ENCODE data around the gene SYNJ2BP. TPM values are rescaled to one million over a fixed set of nuclear protein-coding genes. Genes with fewer than 3 reads are reported as not detected.
A peak's percentile ranks its signal among the peaks of the same experiment; 100 is the strongest.
"Not testable (repeated sequence)": the region's sequence is repeated elsewhere in the genome, so short reads cannot be mapped to it uniquely, and the experiment has no call there.

The SYNJ2BP gene
- total RNA-seq, result 7.3 TPM

GRCh38 chr14:70416725-70417349 is at the start of gene SYNJ2BP:
Gene SYNJ2BP (minus strand): TSS chr14:70417090. CDS start chr14:70416963, 127 bp downstream.
- Histone ChIP-seq H3K4me3 (ENCODE audit: low read length) (peak within 1 kb of the TSS; percentile 78), H3K4me1 (ENCODE audit: insufficient read depth, low read length) (peaks cover 8% of the 10 kb centered on the region), H3K9me3 (ENCODE audit: low read depth, low read length) (no peaks in the 10 kb centered on the region), H3K27me3 (ENCODE audit: insufficient read depth, low read length) (no peaks in the 10 kb centered on the region)

GRCh38 chr14:70454731-70455130 is 37.8 kb upstream of the SYNJ2BP start:
- H3K27me3 ChIP-seq (ENCODE audit: insufficient read depth, low read length), result no peaks in the 10 kb centered on the region
- no peaks in the 10 kb centered on the region for H3K9me3 ChIP-seq (ENCODE audit: low read depth, low read length)
- no peak overlapping the region for H3K4me3 ChIP-seq (ENCODE audit: low read length)
- no peaks in the 10 kb centered on the region for H3K4me1 ChIP-seq (ENCODE audit: insufficient read depth, low read length)

GRCh38 chr14:70451874-70452273 is 35.0 kb upstream of the SYNJ2BP start, which contains the start of gene ADAM21:
Gene ADAM21 (plus strand): TSS chr14:70452174. CDS start chr14:70457500, 5,326 bp downstream.
- H3K9me3 ChIP-seq (ENCODE audit: low read depth, low read length), result no peaks in the 10 kb centered on the region
- no peak within 1 kb of the TSS for H3K4me3 ChIP-seq (ENCODE audit: low read length)
- H3K4me1 ChIP-seq (ENCODE audit: insufficient read depth, low read length), result no peaks in the 10 kb centered on the region
- no peaks in the 10 kb centered on the region for H3K27me3 ChIP-seq (ENCODE audit: insufficient read depth, low read length)

GRCh38 chr14:70448633-70449340 is 31.9 kb upstream of the SYNJ2BP start:
- H3K4me3 ChIP-seq (ENCODE audit: low read length), result no peak overlapping the region
- H3K27me3 ChIP-seq (ENCODE audit: insufficient read depth, low read length), result no peaks in the 10 kb centered on the region
- no peaks in the 10 kb centered on the region for H3K4me1 ChIP-seq (ENCODE audit: insufficient read depth, low read length)
- no peaks in the 10 kb centered on the region for H3K9me3 ChIP-seq (ENCODE audit: low read depth, low read length)

- H3K27me3 ChIP-seq (ENCODE audit: insufficient read depth, low read length), result no peaks in the 10 kb centered on the region
- H3K4me1 ChIP-seq (ENCODE audit: insufficient read depth, low read length), result no peaks in the 10 kb centered on the region
- H3K4me3 ChIP-seq (ENCODE audit: low read length), result no peak overlapping the region
- peaks cover 19% of the 10 kb centered on the region for H3K9me3 ChIP-seq (ENCODE audit: low read depth, low read length)
These were observed 25.9 kb upstream of the SYNJ2BP start for GRCh38 chr14:70442750-70443149.

GRCh38 chr14:70441641-70442040 is 24.8 kb upstream of the SYNJ2BP start:
- Histone ChIP-seq H3K4me1 (ENCODE audit: insufficient read depth, low read length) (no peaks in the 10 kb centered on the region), H3K4me3 (ENCODE audit: low read length) (no peak overlapping the region), H3K27me3 (ENCODE audit: insufficient read depth, low read length) (no peaks in the 10 kb centered on the region), H3K9me3 (ENCODE audit: low read depth, low read length) (peaks cover 19% of the 10 kb centered on the region)

- Histone ChIP-seq H3K4me1 (ENCODE audit: insufficient read depth, low read length) (no peaks in the 10 kb centered on the region), H3K4me3 (ENCODE audit: low read length) (no peak overlapping the region), H3K9me3 (ENCODE audit: low read depth, low read length) (peaks cover 2% of the 10 kb centered on the region), H3K27me3 (ENCODE audit: insufficient read depth, low read length) (no peaks in the 10 kb centered on the region)
These were observed 20.0 kb upstream of the SYNJ2BP start for GRCh38 chr14:70436867-70437266.

GRCh38 chr14:70426555-70426954 is 9.7 kb upstream of the SYNJ2BP start:
- not testable (repeated sequence) for H3K9me3 ChIP-seq (ENCODE audit: low read depth, low read length); H3K4me1 ChIP-seq (ENCODE audit: insufficient read depth, low read length); H3K27me3 ChIP-seq (ENCODE audit: insufficient read depth, low read length); H3K4me3 ChIP-seq (ENCODE audit: low read length)

- H3K4me1 ChIP-seq (ENCODE audit: insufficient read depth, low read length), result no peaks in the 10 kb centered on the region
- H3K27me3 ChIP-seq (ENCODE audit: insufficient read depth, low read length), result no peaks in the 10 kb centered on the region
- peaks cover 4% of the 10 kb centered on the region for H3K9me3 ChIP-seq (ENCODE audit: low read depth, low read length)
- no peak overlapping the region for H3K4me3 ChIP-seq (ENCODE audit: low read length)
These were observed 8.5 kb upstream of the SYNJ2BP start for GRCh38 chr14:70425354-70425753.

- H3K4me1 ChIP-seq (ENCODE audit: insufficient read depth, low read length), result no peaks in the 10 kb centered on the region
- no peak overlapping the region for H3K4me3 ChIP-seq (ENCODE audit: low read length)
- peaks cover 4% of the 10 kb centered on the region for H3K9me3 ChIP-seq (ENCODE audit: low read depth, low read length)
- no peaks in the 10 kb centered on the region for H3K27me3 ChIP-seq (ENCODE audit: insufficient read depth, low read length)
These were observed 5.6 kb upstream of the SYNJ2BP start for GRCh38 chr14:70422538-70422937.

- not testable (repeated sequence) for H3K4me1 ChIP-seq (ENCODE audit: insufficient read depth, low read length); H3K27me3 ChIP-seq (ENCODE audit: insufficient read depth, low read length); H3K9me3 ChIP-seq (ENCODE audit: low read depth, low read length); H3K4me3 ChIP-seq (ENCODE audit: low read length)
These were observed 2.5 kb upstream of the SYNJ2BP start for GRCh38 chr14:70419270-70419931.

- Histone ChIP-seq H3K9me3 (ENCODE audit: low read depth, low read length) (no peaks in the 10 kb centered on the region), H3K4me1 (ENCODE audit: insufficient read depth, low read length) (peaks cover 8% of the 10 kb centered on the region), H3K4me3 (ENCODE audit: low read length) (peak overlapping the region; percentile 78), H3K27me3 (ENCODE audit: insufficient read depth, low read length) (no peaks in the 10 kb centered on the region)
These were observed 559 bp downstream of the SYNJ2BP start for GRCh38 chr14:70416338-70416724.

- Histone ChIP-seq H3K9me3 (ENCODE audit: low read depth, low read length) (no peaks in the 10 kb centered on the region), H3K4me1 (ENCODE audit: insufficient read depth, low read length) (peaks cover 8% of the 10 kb centered on the region), H3K27me3 (ENCODE audit: insufficient read depth, low read length) (no peaks in the 10 kb centered on the region), H3K4me3 (ENCODE audit: low read length) (no peak overlapping the region)
These were observed 1.1 kb downstream of the SYNJ2BP start for GRCh38 chr14:70415788-70416187.

GRCh38 chr14:70407621-70408020 is 9.3 kb downstream of the SYNJ2BP start:
- Histone ChIP-seq H3K4me1 (ENCODE audit: insufficient read depth, low read length) (no peaks in the 10 kb centered on the region), H3K27me3 (ENCODE audit: insufficient read depth, low read length) (no peaks in the 10 kb centered on the region), H3K4me3 (ENCODE audit: low read length) (no peak overlapping the region), H3K9me3 (ENCODE audit: low read depth, low read length) (no peaks in the 10 kb centered on the region)

- not testable (repeated sequence) for H3K27me3 ChIP-seq (ENCODE audit: insufficient read depth, low read length); H3K4me3 ChIP-seq (ENCODE audit: low read length); H3K9me3 ChIP-seq (ENCODE audit: low read depth, low read length); H3K4me1 ChIP-seq (ENCODE audit: insufficient read depth, low read length)
These were observed 10.7 kb downstream of the SYNJ2BP start for GRCh38 chr14:70406216-70406615.
